Adrenal gland (tissue), 12 donors: ENCODE measurements around the gene AKR1B1. TPM values are rescaled to one million over a fixed set of nuclear protein-coding genes. Genes with fewer than 3 reads are reported as not detected.

Experiments used
- DNase-seq, 7 donors: peaks; one replicate each; pipeline ENCODE4 v3.0.0-alpha.2; 2019 to 2020
- H3K27ac ChIP-seq, 5 donors: fragments of 200-600 bp; sonication (generic) in 4 of 5; 1 replicate in 3 of 5; 2 replicates in 2 of 5; pipeline versions ENCODE4 v1.5.1 to v1.8.0; 2016 to 2020; ENCODE audit warnings: mild to moderate bottlenecking in 1 of 5
- H3K27me3 ChIP-seq: fragments of 200-600 bp; 2 replicates; pipeline ENCODE4 v1.8.0; 2021
- H3K36me3 ChIP-seq, 2 donors: fragments of 200-600 bp; replicated peaks in 1 of 2; 1 replicate in 1 of 2; 2 replicates in 1 of 2; pipeline versions ENCODE4 v1.5.1 to v1.8.0; 2018 to 2022
- H3K4me1 ChIP-seq, 2 donors: fragments of 200-600 bp; replicated peaks in 1 of 2; 1 replicate in 1 of 2; 2 replicates in 1 of 2; pipeline versions ENCODE4 v1.5.1 to v1.8.0; 2018 to 2021
- H3K4me3 ChIP-seq, 4 donors: fragments of 200-600 bp; sonication (generic) in 3 of 4; one replicate each; pipeline ENCODE4 v1.5.1; 2016 to 2018
- H3K9me3 ChIP-seq, 3 donors: fragments of 200-600 bp; sonication (generic) in 1 of 3; replicated peaks in 1 of 3; 1 replicate in 2 of 3; 2 replicates in 1 of 3; pipeline versions ENCODE4 v1.5.1 to v1.8.0; 2016 to 2021
- CTCF ChIP-seq, 6 experiments: fragments of 450-650 bp in 4 of 6; fragments of 200-600 bp in 2 of 6; sonication (generic) in 1 of 6; IDR thresholded peaks; 1 replicate in 5 of 6; 2 replicates in 1 of 6; pipeline versions ENCODE4 v1.5.1 to v1.8.0; 2016 to 2021; ENCODE audit warnings: antibody characterized with exemption in 6 of 6, mild to moderate bottlenecking in 2 of 6, moderate library complexity in 1 of 6
- POLR2A ChIP-seq, 2 donors: fragments of 450-650 bp; IDR thresholded peaks; one replicate each; pipeline ENCODE4 v1.6.1; 2017; ENCODE audit warnings: antibody characterized with exemption in 2 of 2, mild to moderate bottlenecking in 2 of 2, moderate library complexity in 1 of 2
- WGBS, 4 donors: extraction: QIAGEN DNeasy Blood & Tissue Kit in 2 of 4; methylation state at CpG; one replicate each; pipeline versions ENCODE4 v1.1.5 to v1.1.7; 2013 to 2017; 5-methylcytosine and 5-hydroxymethylcytosine counted together
- intact Hi-C, 2 donors: fragments of 100-400 bp; cut with DNase I; formaldehyde crosslinking; loops; one replicate each; pipeline versions ENCODE4 v1.14.1 to v1.15.0; 2022 to 2023
- polyA plus RNA-seq, 3 donors: library from polyadenylated mRNA; stranded (reverse); fragments of 200-250 nt in 2 of 3; fragments of 350-450 nt in 1 of 3; fragmentation: Illumina TruSeq in 1 of 3; extraction: RNeasy Lipid Tissue Mini Kit (QIAGEN cat#74804) in 1 of 3; gene quantifications; one replicate each; pipeline ENCODE4 v1.2.3, GENCODE V29; 2013 to 2014
- total RNA-seq, 9 donors: library from RNA; depleted of rRNA in 4 of 9; stranded (reverse); fragments of >200 nt in 4 of 9; fragments of 120-200 nt in 1 of 9; fragmentation: NEBNext Ultra II Directional in 1 of 9; extraction: Animal tissue kit (Norgen Biotek cat#: 25700) in 1 of 9; gene quantifications; one replicate each; pipeline versions ENCODE4 v1.1.0 to v1.2.4, GENCODE V29; 2013 to 2023
- donor health status: healthy with polysubstance abuse.
- donor health status: Bipolar disorder and iron deficiency.
- donor health status: DM: yes; HTN: yes; CAD: no.
- donor health status: DM: no; HTN: no; CAD: no.
- donor health status: DM: no; HTN: no; CAD: no.
- donor health status: DM: yes; HTN: yes; CAD: no.

The AKR1B1 gene
- total and polyA plus RNA-seq, 12 donors: 270 to 4,669 (median 3,402) TPM

- peaks cover 0 to 18% (median 0%) of the 10 kb centered on the region in 3 donors for H3K9me3 ChIP-seq
- no peak overlapping the region for H3K27ac ChIP-seq
- 79 to 89% (median 82%) methylated on average over 4 to 5 of the region's 5 CpGs for WGBS, 4 donors
- no peaks in the 10 kb centered on the region for H3K27me3 ChIP-seq
- intact Hi-C loops: no loop called here
- no peak for TF ChIP-seq CTCF (IDR thresholded peaks at IDR 0.05)
- peaks cover 7 to 11% of the 10 kb centered on the region in 2 donors for H3K4me1 ChIP-seq
- no peaks in the 10 kb centered on the region for H3K36me3 ChIP-seq
- H3K4me3 ChIP-seq: no peak overlapping the region
- DNase-seq: no peak
Measured at GRCh38 chr7:134462337-134462925, 3.5 kb upstream of the AKR1B1 start.

GRCh38 chr7:134461916-134462315 is 3.0 kb upstream of the AKR1B1 start:
- TF ChIP-seq CTCF (IDR thresholded peaks at IDR 0.05): no peak
- H3K27ac ChIP-seq: no peak overlapping the region
- no peak overlapping the region for H3K4me3 ChIP-seq
- WGBS, 4 donors: 90 to 96% (median 92%) methylated on average over 1 of the region's 1 CpG
- DNase-seq: no peak
- H3K4me1 ChIP-seq: peaks cover 7 to 16% of the 10 kb centered on the region in 2 donors
- peaks cover 0 to 4% of the 10 kb centered on the region in 2 donors for H3K36me3 ChIP-seq
- H3K27me3 ChIP-seq: no peaks in the 10 kb centered on the region
- H3K9me3 ChIP-seq: peaks cover 0 to 18% (median 0%) of the 10 kb centered on the region in 3 donors
- intact Hi-C loops: no loop called here

GRCh38 chr7:134459981-134460380 is 1.1 kb upstream of the AKR1B1 start:
- peaks cover 22 to 36% of the 10 kb centered on the region in 2 donors for H3K4me1 ChIP-seq
- H3K27me3 ChIP-seq: no peaks in the 10 kb centered on the region
- peak overlapping the region in 1 of 4 donors; percentile 97 for H3K4me3 ChIP-seq
- H3K27ac ChIP-seq: peak overlapping the region in 4 of 5 donors; percentile 33 to 96 (median 94)
- TF ChIP-seq CTCF (IDR thresholded peaks at IDR 0.05) (no peak), POLR2A (IDR thresholded peaks at IDR 0.05) (peak in 1 of 2 donors; percentile 30)
- H3K36me3 ChIP-seq: peaks cover 0 to 22% of the 10 kb centered on the region in 2 donors
- WGBS, 4 donors: 51 to 76% (median 69%) methylated on average over 2 of the region's 2 CpGs
- DNase-seq: peak in 1 of 7 donors; percentile 27
- peaks cover 0 to 11% (median 0%) of the 10 kb centered on the region in 3 donors for H3K9me3 ChIP-seq
- intact Hi-C loops: no loop called here

- peaks cover 0 to 22% of the 10 kb centered on the region in 2 donors for H3K36me3 ChIP-seq
- no peak for TF ChIP-seq POLR2A (IDR thresholded peaks at IDR 0.05)
- peak in 4 of 6 experiments; percentile 9 to 39 (median 27) for TF ChIP-seq CTCF (IDR thresholded peaks at IDR 0.05)
- DNase-seq: peak in 1 of 7 donors; percentile 59
- H3K4me3 ChIP-seq: peak overlapping the region; percentile 2 to 97 (median 40)
- no peaks in the 10 kb centered on the region for H3K9me3 ChIP-seq
- H3K27ac ChIP-seq: peak overlapping the region; percentile 64 to 96 (median 92)
- H3K27me3 ChIP-seq: no peaks in the 10 kb centered on the region
- intact Hi-C loops: no loop called here
- WGBS, 4 donors: 0 to 1% (median 1%) methylated on average over 14 to 37 of the region's 37 CpGs
- H3K4me1 ChIP-seq: peaks cover 39 to 52% of the 10 kb centered on the region in 2 donors
Measured at GRCh38 chr7:134458341-134458805, 527 bp downstream of the AKR1B1 start.
